ENCODE data around the gene NCKAP5. TPM values are rescaled to one million over a fixed set of nuclear protein-coding genes. Genes with fewer than 3 reads are reported as not detected.

NCKAP5 gene
- polyA plus RNA-seq, 1 experiment, result 16.6 TPM

DNA sequence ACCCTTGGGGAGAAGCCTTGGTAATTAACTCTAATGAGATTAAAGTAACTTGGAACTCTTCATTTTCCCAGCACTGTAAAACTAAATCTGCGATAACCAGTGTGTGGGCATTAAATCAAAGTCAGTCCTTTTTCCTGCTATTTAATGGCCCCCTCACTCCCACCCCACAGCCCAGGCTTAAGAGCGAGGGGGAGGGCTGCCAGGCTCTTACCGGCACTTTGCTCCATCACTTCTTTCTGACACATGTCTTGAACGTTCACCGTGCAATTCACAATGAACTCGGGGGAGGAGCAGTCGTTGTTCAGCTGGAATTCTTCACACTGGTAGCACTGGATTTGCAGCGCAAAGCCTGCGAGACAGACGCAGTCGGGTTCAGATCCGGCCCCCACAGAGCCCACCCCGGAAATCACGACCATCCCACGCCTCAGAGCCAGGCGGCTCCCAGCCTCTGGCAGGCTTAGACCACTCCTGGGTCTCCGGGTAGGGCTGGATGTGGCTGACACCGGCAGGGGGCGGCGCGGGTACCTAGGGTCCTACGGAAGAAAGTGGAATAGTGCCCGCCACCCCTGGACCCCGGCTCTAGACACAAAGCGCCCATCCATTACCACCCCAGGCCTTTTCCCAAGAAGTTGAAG, 900.0 kb downstream of the NCKAP5 start:
- Histone ChIP-seq H3K27me3 (ENCODE audit: control insufficient read depth, insufficient read depth, low read length) (no peaks in the 10 kb centered on the region), H3K4me3 (ENCODE audit: low read depth, low read length) (peak overlapping the region; percentile 76), H3K9me3 (ENCODE audit: control insufficient read depth, insufficient read depth, low read length) (no peaks in the 10 kb centered on the region), H3K27ac (ENCODE audit: low read depth, low read length) (no peak overlapping the region)
- ChIA-PET POLR2A (interaction anchor here (0.7 to 1.7 kb wide), 5 partner anchors 15 to 184 kb away, joined by 3 to 4 read pairs (median 3); no protein-coding TSS in a partner anchor), CTCF (interaction anchor here (0.5 to 2.3 kb wide), 6 partner anchors 10 to 122 kb away, joined by 3 to 12 read pairs (median 4); no protein-coding TSS in a partner anchor)
- DNase-seq (ENCODE audit: low read depth, low spot score), result no peak
- TF ChIP-seq, protein P1, sequence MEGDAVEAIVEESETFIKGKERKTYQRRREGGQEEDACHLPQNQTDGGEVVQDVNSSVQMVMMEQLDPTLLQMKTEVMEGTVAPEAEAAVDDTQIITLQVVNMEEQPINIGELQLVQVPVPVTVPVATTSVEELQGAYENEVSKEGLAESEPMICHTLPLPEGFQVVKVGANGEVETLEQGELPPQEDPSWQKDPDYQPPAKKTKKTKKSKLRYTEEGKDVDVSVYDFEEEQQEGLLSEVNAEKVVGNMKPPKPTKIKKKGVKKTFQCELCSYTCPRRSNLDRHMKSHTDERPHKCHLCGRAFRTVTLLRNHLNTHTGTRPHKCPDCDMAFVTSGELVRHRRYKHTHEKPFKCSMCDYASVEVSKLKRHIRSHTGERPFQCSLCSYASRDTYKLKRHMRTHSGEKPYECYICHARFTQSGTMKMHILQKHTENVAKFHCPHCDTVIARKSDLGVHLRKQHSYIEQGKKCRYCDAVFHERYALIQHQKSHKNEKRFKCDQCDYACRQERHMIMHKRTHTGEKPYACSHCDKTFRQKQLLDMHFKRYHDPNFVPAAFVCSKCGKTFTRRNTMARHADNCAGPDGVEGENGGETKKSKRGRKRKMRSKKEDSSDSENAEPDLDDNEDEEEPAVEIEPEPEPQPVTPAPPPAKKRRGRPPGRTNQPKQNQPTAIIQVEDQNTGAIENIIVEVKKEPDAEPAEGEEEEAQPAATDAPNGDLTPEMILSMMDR (IDR thresholded peaks at IDR 0.05; ENCODE audit: low read depth, low read length), result peak; percentile 54

DNA sequence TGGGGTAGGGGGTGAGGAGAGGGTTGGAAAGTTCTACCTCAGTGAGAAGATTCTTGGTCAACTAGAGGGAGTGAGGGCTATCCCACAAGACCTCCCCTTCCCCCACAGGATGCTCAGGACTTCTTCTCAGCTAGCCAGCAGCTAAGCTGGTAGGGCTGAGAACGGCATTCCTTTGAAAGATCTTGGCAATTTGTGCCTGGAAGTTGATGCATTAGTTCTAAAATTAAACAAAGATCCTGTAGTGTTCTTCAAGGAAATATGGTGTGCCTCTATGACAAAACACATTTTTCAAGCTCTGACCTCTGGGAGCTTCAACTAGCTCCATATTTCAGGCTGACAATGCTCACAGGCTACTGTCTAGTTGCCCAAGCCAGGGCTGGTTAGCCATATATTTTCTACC, 900.6 kb downstream of the NCKAP5 start:
- DNase-seq (ENCODE audit: low read depth, low spot score), result no peak
- Histone ChIP-seq H3K9me3 (ENCODE audit: control insufficient read depth, insufficient read depth, low read length) (no peaks in the 10 kb centered on the region), H3K27me3 (ENCODE audit: control insufficient read depth, insufficient read depth, low read length) (no peaks in the 10 kb centered on the region), H3K4me3 (ENCODE audit: low read depth, low read length) (peak overlapping the region; percentile 76), H3K27ac (ENCODE audit: low read depth, low read length) (no peak overlapping the region)
- CTCF ChIA-PET, result interaction anchor here (1.1 to 2.3 kb wide), 4 partner anchors 9 to 46 kb away, joined by 3 to 12 read pairs (median 4); no protein-coding TSS in a partner anchor
- TF ChIP-seq, protein P1 (IDR thresholded peaks at IDR 0.05; ENCODE audit: low read depth, low read length), result no peak
- POLR2A ChIA-PET, result interaction anchor here (0.7 to 1.7 kb wide), 3 partner anchors 15 to 43 kb away, joined by 3 to 4 read pairs (median 3); no protein-coding TSS in a partner anchor

DNA sequence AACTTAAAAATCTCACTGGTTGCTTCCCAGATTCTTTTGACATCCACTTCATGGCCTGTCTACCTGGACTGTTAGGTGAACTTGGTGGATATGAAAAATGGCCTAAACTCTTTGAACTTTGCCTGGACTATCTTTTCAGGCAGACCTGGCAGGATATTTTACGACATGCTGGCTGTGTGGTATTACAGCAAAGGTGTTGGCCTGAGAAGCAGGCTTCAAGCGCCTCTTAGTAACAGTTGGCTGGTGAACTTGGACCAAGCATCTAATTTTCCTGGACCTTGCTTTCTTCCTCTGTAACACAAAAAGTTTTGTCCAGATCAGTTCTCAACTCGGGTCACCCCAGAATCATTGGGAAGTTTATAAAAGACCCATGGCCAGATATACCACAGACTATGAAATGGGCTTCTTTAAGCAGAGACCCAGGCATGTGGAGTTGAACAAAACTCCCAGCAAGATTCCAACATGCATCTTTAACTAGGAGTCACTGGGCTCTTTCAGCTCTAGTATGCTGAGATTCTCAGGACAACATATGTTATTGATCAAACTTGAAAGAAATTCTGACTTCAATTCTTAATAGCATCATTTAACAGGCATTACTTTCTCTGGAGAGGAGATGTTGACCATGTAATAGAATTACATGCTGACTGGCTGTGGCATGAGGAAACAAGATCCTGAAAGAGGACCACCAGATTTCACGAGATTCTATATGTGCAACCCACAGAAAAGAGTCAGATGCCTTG, 902.7 kb downstream of the NCKAP5 start:
- Histone ChIP-seq H3K27ac (ENCODE audit: low read depth, low read length) (no peak overlapping the region), H3K9me3 (ENCODE audit: control insufficient read depth, insufficient read depth, low read length) (no peaks in the 10 kb centered on the region), H3K27me3 (ENCODE audit: control insufficient read depth, insufficient read depth, low read length) (no peaks in the 10 kb centered on the region), H3K4me3 (ENCODE audit: low read depth, low read length) (no peak overlapping the region)
- TF ChIP-seq, protein P1 (IDR thresholded peaks at IDR 0.05; ENCODE audit: low read depth, low read length), result no peak
- ChIA-PET POLR2A (no interaction called here), CTCF (interaction anchor here (1.2 kb wide), 1 partner anchor 14 kb away, joined by 3 read pairs; no protein-coding TSS in a partner anchor)
- no peak for DNase-seq (ENCODE audit: low read depth, low spot score)

- Histone ChIP-seq H3K4me3 (ENCODE audit: low read depth, low read length) (no peak overlapping the region), H3K9me3 (ENCODE audit: control insufficient read depth, insufficient read depth, low read length) (no peaks in the 10 kb centered on the region; the same call in 1 of the 2 replicates), H3K27me3 (ENCODE audit: control insufficient read depth, insufficient read depth, low read length) (no peaks in the 10 kb centered on the region), H3K27ac (ENCODE audit: low read depth, low read length) (no peak overlapping the region)
- DNase-seq (ENCODE audit: low read depth, low spot score), result no peak
- ChIA-PET CTCF (interaction anchor here (0.6 to 2.4 kb wide), 3 partner anchors 13 to 117 kb away, joined by 4 to 7 read pairs (median 7); no protein-coding TSS in a partner anchor), POLR2A (no interaction called here)
- TF ChIP-seq, protein P1 (IDR thresholded peaks at IDR 0.05; ENCODE audit: low read depth, low read length), result no peak
Measured at GRCh38 chr2:132664096-132664495, 904.2 kb downstream of the NCKAP5 start.

Measured in AG04450 (cell line).